ENCODE data around the gene UNC45A. TPM values are rescaled to one million over a fixed set of nuclear protein-coding genes. Genes with fewer than 3 reads are reported as not detected.

The UNC45A gene
- total RNA-seq, 1 experiment from 2014 or later, result 84.4 TPM

- DNase-seq (ENCODE audit: low read depth, low spot score), result no peak
- CTCF ChIA-PET, result interaction anchor here (1.1 kb wide), 1 partner anchor 11 kb away, joined by 3 read pairs; no protein-coding TSS in a partner anchor
Observed at GRCh38 chr15:90913398-90913944, 21.6 kb upstream of the UNC45A start.

GRCh38 chr15:90914305-90915080, 20.6 kb upstream of the UNC45A start:
- in situ Hi-C loops (cut with HindIII; ENCODE audit: low pct_unique_long_range_greater_than_20kb, low sequenced_read_pairs) (no loop called here), intact Hi-C loops (cut with micrococcal nuclease; ENCODE audit: unreplicated experiment) (no loop called here)
- DNase-seq (ENCODE audit: low read depth, low spot score), result no peak
- CTCF ChIA-PET, result no interaction called here
- Histone ChIP-seq H3K36me3 (ENCODE audit: control insufficient read depth, insufficient read depth, low read length) (peaks cover 5% of the 10 kb centered on the region), H3K27me3 (ENCODE audit: control insufficient read depth, insufficient read depth, low read length) (no peaks in the 10 kb centered on the region), H3K4me3 (ENCODE audit: low read depth in 2 of 2, low read length in 2 of 2) (no peak overlapping the region), H3K4me1 (ENCODE audit: control insufficient read depth, insufficient read depth, low read length) (no peaks in the 10 kb centered on the region), H3K27ac (ENCODE audit: low read length) (no peak overlapping the region), H3K9me3 (ENCODE audit: control insufficient read depth, insufficient read depth, low read depth, low read length) (no peaks in the 10 kb centered on the region)
- ATAC-seq, result no peak
- BruUV-seq (replicated peaks), result no TSS peak
- POLR2A ChIA-PET, result no interaction called here
- TF ChIP-seq SIN3A (IDR thresholded peaks at IDR 0.05; ENCODE audit: borderline replicate concordance, insufficient read depth, low read depth, low read length) (no peak), REST (IDR thresholded peaks at IDR 0.05; ENCODE audit: insufficient read depth in 1 of 2, low read depth in 2 of 2, low read length in 1 of 2) (no peak), TCF7L2 (IDR thresholded peaks at IDR 0.05; ENCODE audit: low read depth, low read length) (no peak), CTCF (IDR thresholded peaks at IDR 0.05) (no peak)

More at GRCh38 chr15:90913398-90913944, 21.6 kb upstream of the UNC45A start:
- peaks cover 5% of the 10 kb centered on the region for H3K36me3 ChIP-seq (ENCODE audit: control insufficient read depth, insufficient read depth, low read length)
- POLR2A ChIA-PET, result no interaction called here
- H3K4me3 ChIP-seq (ENCODE audit: low read depth in 2 of 2, low read length in 2 of 2), result no peak overlapping the region
- no peaks in the 10 kb centered on the region for H3K9me3 ChIP-seq (ENCODE audit: control insufficient read depth, insufficient read depth, low read depth, low read length)
- no peaks in the 10 kb centered on the region for H3K4me1 ChIP-seq (ENCODE audit: control insufficient read depth, insufficient read depth, low read length)
- H3K27ac ChIP-seq (ENCODE audit: low read length), result no peak overlapping the region
- ATAC-seq, result no peak
- H3K27me3 ChIP-seq (ENCODE audit: control insufficient read depth, insufficient read depth, low read length), result no peaks in the 10 kb centered on the region
- in situ Hi-C loops (cut with HindIII; ENCODE audit: low pct_unique_long_range_greater_than_20kb, low sequenced_read_pairs) (no loop called here), intact Hi-C loops (cut with micrococcal nuclease; ENCODE audit: unreplicated experiment) (no loop called here)
- no peak for TF ChIP-seq POLR2AphosphoS5 (IDR thresholded peaks at IDR 0.05; ENCODE audit: low read depth, low read length)
- no peak for TF ChIP-seq REST (IDR thresholded peaks at IDR 0.05; ENCODE audit: insufficient read depth in 1 of 2, low read depth in 2 of 2, low read length in 1 of 2)
- TF ChIP-seq TCF7L2 (IDR thresholded peaks at IDR 0.05; ENCODE audit: low read depth, low read length), result no peak
- no peak for TF ChIP-seq SIN3A (IDR thresholded peaks at IDR 0.05; ENCODE audit: borderline replicate concordance, insufficient read depth, low read depth, low read length)
- no peak for TF ChIP-seq CTCF (IDR thresholded peaks at IDR 0.05)
- BruUV-seq (replicated peaks), result no TSS peak

Data from Panc1 (cell line).